Lower leg skin (tissue), 3 donors: ENCODE results near the gene CORO2A.

Source experiments
- POLR2A ChIP-seq, 2 donors: fragments of 450-650 bp; IDR thresholded peaks; one replicate each; pipeline ENCODE4 v1.6.1; 2016 to 2017; ENCODE audit warnings: antibody characterized with exemption in 2 of 2, mild to moderate bottlenecking in 1 of 2, moderate library complexity in 1 of 2
- TF ChIP-seq, protein P1 (sequence below), 3 donors: fragments of 450-650 bp; IDR thresholded peaks; one replicate each; pipeline ENCODE4 v1.5.1; 2016; ENCODE audit warnings: antibody characterized with exemption in 3 of 3, mild to moderate bottlenecking in 3 of 3, moderate library complexity in 2 of 3

DNA sequence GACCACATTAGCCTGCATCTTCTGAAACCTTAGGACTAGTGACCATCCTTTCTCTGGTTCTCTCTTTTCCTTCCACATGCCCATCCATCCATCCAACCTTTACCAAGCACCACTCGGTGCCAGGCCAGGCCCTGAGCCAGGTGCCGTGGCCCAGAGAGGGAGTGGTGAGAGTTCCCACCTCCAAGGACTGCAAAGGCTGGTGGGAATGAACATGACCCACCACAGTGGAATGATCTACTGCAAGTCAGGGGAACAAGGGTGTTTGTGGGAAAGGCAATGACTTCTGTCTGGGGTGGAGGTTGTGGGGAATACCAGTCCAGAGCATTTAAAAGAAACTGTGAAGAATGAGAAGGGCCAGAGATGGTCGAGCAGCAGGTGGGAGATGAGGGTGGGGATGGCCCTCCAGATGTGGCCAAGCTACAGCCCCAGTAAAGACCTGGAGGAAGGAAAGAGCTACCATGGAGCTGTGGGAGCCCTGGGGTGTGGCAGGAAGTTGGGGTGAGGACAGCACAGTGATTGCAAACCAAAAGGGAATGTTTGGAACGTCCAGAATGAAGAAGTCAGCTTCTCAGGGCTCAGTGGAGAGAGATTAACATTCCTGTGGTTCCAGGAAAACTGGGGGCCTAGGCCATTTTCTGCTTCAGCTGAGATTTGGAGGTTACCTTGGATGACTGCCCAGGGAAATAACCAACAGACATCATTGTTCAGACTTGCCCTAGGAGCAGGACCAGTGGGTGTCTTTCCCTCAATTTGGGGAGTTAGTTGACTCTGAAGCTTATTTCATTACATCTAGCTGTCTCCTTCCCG, 30.7 kb upstream of the CORO2A start:
- TF ChIP-seq, protein P1, sequence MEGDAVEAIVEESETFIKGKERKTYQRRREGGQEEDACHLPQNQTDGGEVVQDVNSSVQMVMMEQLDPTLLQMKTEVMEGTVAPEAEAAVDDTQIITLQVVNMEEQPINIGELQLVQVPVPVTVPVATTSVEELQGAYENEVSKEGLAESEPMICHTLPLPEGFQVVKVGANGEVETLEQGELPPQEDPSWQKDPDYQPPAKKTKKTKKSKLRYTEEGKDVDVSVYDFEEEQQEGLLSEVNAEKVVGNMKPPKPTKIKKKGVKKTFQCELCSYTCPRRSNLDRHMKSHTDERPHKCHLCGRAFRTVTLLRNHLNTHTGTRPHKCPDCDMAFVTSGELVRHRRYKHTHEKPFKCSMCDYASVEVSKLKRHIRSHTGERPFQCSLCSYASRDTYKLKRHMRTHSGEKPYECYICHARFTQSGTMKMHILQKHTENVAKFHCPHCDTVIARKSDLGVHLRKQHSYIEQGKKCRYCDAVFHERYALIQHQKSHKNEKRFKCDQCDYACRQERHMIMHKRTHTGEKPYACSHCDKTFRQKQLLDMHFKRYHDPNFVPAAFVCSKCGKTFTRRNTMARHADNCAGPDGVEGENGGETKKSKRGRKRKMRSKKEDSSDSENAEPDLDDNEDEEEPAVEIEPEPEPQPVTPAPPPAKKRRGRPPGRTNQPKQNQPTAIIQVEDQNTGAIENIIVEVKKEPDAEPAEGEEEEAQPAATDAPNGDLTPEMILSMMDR (IDR thresholded peaks at IDR 0.05): no peak
- TF ChIP-seq POLR2A (IDR thresholded peaks at IDR 0.05): no peak
